HUES6 (cell line): Measurements from ENCODE around the gene ANKRD65.
"Not testable (repeated sequence)": the region's sequence is repeated elsewhere in the genome, so short reads cannot be mapped to it uniquely, and the experiment has no call there.

Experiments used
- H3K27ac ChIP-seq: 2 replicates; pipeline ENCODE4 v1.7.0; 2013; ENCODE audit warnings: low read depth, mild to moderate bottlenecking, low read length, inconsistent platforms
- H3K27me3 ChIP-seq: 2 replicates; pipeline ENCODE4 v1.6.1; 2013; ENCODE audit warnings: low read length; ENCODE audit not compliant: control insufficient read depth, insufficient read depth
- H3K36me3 ChIP-seq: 2 replicates; pipeline ENCODE4 v1.6.1; 2013; ENCODE audit warnings: low read length; ENCODE audit not compliant: control insufficient read depth, insufficient read depth
- H3K4me1 ChIP-seq: 2 replicates; pipeline ENCODE4 v1.6.1; 2013; ENCODE audit warnings: low read length; ENCODE audit not compliant: control insufficient read depth, insufficient read depth
- H3K4me3 ChIP-seq: 2 replicates; pipeline ENCODE4 v1.5.1; 2013; ENCODE audit warnings: low read depth, low read length
- H3K9ac ChIP-seq: one replicate; pipeline ENCODE4 v1.6.1; 2013; ENCODE audit warnings: mild to moderate bottlenecking, low read length
- H3K9me3 ChIP-seq: 2 replicates; pipeline ENCODE4 v1.6.1; 2013; ENCODE audit warnings: low read depth, low read length; ENCODE audit not compliant: control insufficient read depth, insufficient read depth

Gene ANKRD65

DNA sequence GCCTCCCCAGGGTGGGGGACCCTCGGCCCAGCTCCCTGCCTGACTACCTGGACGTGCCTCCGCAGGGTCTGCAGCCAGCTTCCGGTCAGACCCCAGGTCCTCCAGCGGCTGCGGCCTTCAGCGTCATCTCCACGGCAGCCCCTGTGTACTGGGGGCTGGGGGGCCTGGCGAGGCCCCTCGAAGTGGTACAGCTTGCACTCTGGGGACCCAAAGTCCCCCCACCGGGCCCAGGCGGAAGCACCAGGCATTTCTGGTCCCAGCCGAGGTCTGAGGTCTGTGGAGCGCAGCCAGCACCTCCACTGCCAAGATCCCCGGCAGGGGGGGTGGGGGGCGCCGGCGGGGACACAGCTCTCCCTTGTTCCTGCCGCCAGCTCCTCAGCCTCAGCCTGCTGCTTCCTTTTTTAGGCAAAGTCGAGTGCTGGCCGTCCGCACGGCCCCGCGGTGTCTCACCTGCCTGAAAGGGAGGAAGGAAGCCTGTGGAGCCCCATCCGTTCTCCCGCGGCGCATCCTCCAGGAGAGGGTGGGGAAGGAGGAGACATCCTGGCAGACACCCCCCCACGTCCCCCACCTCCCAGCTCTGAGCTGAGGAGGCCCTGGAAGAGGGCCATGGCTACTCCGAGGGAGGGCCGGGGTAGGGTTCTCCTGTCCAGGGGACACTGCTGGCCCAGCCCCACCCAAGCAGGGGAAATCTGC is 13.2 kb upstream of the ANKRD65 start:
- peak overlapping the region; percentile 84; the same call in 1 of the 2 replicates for H3K27ac ChIP-seq
- H3K4me1 ChIP-seq: peaks cover 61% of the 10 kb centered on the region
- peak overlapping the region; percentile 62 for H3K4me3 ChIP-seq

DNA sequence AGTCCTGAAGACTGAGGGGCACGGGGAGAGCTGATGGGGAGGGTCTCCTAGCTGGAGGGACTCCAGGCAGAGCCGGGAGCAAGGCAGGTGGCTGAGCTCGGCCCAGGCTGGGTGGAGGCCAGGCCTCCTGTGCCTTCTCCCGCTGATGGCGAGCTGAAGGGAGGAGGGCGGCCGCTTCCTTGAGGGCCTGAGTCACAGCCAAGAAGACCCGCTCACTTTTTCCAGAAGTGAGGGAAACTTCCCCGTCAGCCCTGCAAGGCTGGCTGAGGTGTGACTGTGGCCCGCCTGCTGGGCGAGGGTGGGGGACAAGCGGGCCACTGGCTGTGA is 12.7 kb upstream of the ANKRD65 start:
- peak overlapping the region; percentile 84; the same call in 1 of the 2 replicates for H3K27ac ChIP-seq
- H3K27me3 ChIP-seq: peaks cover 7% of the 10 kb centered on the region; the same call in 1 of the 2 replicates
- no peaks in the 10 kb centered on the region for H3K9me3 ChIP-seq
- peak overlapping the region; percentile 62; the same call in 1 of the 2 replicates for H3K4me3 ChIP-seq
- H3K9ac ChIP-seq: peak overlapping the region; percentile 87
- no peaks in the 10 kb centered on the region for H3K36me3 ChIP-seq
- H3K4me1 ChIP-seq: peaks cover 61% of the 10 kb centered on the region

More for the DNA sequence above, 13.2 kb upstream of the ANKRD65 start:
- H3K27me3 ChIP-seq: peaks cover 7% of the 10 kb centered on the region; the same call in 1 of the 2 replicates
- peak overlapping the region; percentile 87 for H3K9ac ChIP-seq
- H3K9me3 ChIP-seq: no peaks in the 10 kb centered on the region
- no peaks in the 10 kb centered on the region; the same call in 1 of the 2 replicates for H3K36me3 ChIP-seq

DNA sequence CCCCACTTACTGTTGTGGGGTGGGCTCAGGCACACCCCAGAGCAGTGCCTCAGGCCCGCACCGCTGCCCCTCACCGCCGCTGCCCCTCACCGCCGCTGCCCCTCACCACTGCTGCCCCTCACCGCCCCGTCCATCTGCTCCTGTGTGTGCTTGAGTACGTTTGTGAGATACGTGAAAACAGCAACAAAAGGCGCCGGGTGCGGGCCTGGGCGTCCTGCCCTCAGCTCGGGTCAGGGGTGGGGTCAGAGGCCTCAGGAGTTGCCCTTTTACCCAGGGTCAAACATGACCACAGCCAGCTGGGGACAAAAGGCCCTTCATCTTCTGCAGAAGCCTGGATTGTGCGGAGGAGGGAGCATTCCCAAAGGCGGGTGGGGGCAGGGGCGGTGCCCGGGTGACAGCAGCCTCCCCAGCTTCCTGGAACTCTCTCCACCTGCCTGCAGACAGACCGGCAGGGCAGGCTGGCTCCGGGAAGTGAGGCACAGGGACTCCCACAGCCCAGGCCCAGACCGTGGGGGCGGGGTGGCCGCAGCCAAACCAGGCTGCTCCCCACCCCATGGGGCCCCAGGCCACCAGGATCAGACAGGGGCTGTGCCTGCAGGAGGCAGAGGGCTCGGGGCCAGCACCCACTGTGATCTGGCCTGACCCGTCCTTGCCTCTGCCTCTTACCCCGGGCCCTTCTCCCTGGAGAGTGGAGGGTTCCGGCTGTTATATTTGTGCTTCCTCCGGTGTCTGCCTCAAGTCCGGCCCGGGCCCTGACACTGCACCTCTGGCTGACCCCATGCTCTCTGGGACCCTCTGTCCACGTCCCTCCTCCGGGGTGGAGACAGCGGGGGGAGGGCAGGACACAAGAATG is 12.1 kb upstream of the ANKRD65 start:
- peaks cover 61% of the 10 kb centered on the region for H3K4me1 ChIP-seq
- peak overlapping the region; percentile 84; the same call in 1 of the 2 replicates for H3K27ac ChIP-seq
- H3K9me3 ChIP-seq: no peaks in the 10 kb centered on the region
- H3K36me3 ChIP-seq: no peaks in the 10 kb centered on the region
- H3K27me3 ChIP-seq: peaks cover 7% of the 10 kb centered on the region; the same call in 1 of the 2 replicates
- H3K9ac ChIP-seq: peak overlapping the region; percentile 87
- peak overlapping the region; percentile 62; the same call in 1 of the 2 replicates for H3K4me3 ChIP-seq

DNA sequence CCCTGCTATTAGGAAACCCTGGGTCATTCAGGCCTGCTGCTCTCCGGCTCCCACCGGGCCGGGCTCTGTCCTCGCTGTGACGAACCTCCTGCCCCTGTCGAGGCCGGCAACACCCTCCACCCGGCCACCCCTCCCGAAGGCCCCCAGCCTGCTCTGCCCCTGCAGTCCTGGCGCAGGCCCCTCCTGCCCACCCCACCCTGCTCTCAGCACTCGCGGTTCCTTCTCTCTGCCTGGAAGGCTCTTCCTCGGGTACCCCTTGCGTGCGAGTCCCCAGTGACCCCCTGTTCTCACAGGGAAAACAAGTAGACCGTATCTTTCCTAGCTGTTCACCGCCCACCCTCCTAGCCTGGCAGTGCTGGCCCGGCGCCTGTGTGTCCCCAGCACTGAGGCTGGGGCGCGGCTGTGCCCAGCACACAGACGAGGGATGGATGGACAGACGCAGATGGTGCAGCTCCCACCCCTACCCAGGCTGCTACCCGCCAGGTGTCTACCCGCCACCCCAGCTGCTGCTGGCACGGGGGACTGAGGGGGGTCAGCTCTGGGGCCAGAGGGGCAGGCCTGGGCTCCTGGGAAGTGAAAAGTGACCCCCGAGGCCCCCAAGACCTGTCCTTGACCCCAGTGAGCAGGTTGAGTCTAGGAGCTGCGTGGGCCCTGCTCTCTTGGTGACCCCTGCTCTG is 11.3 kb upstream of the ANKRD65 start:
- H3K9me3 ChIP-seq: no peaks in the 10 kb centered on the region
- peak overlapping the region; percentile 87 for H3K9ac ChIP-seq
- peaks cover 53% of the 10 kb centered on the region for H3K4me1 ChIP-seq
- no peak overlapping the region for H3K4me3 ChIP-seq
- H3K27ac ChIP-seq: peak overlapping the region; percentile 84; the same call in 1 of the 2 replicates
- peaks cover 7% of the 10 kb centered on the region; the same call in 1 of the 2 replicates for H3K27me3 ChIP-seq
- no peaks in the 10 kb centered on the region for H3K36me3 ChIP-seq

DNA sequence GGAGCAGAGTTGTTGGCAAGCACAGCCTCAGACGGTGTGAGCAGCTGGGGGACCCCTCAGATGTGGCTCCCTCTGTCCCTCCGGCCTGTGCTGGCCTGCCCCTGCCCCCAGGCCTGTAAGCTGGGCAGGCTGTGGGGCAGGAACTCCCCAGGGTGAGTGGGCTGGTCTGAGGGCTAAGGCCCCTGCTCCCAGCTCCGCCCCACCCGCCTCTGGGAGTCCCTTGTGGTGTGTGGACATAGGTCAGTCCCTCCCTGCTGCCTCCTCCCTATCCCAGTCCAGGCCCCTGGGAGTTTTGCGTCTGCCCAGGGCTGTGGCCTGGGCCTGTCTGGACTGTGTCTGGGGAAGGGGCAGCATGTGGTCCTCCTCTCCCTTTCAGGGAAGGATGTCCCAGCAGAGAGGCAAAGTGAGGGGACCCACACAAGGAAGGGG is 10.8 kb upstream of the ANKRD65 start:
- Histone ChIP-seq H3K27me3 (peaks cover 7% of the 10 kb centered on the region; the same call in 1 of the 2 replicates), H3K9ac (peak overlapping the region; percentile 24)

DNA sequence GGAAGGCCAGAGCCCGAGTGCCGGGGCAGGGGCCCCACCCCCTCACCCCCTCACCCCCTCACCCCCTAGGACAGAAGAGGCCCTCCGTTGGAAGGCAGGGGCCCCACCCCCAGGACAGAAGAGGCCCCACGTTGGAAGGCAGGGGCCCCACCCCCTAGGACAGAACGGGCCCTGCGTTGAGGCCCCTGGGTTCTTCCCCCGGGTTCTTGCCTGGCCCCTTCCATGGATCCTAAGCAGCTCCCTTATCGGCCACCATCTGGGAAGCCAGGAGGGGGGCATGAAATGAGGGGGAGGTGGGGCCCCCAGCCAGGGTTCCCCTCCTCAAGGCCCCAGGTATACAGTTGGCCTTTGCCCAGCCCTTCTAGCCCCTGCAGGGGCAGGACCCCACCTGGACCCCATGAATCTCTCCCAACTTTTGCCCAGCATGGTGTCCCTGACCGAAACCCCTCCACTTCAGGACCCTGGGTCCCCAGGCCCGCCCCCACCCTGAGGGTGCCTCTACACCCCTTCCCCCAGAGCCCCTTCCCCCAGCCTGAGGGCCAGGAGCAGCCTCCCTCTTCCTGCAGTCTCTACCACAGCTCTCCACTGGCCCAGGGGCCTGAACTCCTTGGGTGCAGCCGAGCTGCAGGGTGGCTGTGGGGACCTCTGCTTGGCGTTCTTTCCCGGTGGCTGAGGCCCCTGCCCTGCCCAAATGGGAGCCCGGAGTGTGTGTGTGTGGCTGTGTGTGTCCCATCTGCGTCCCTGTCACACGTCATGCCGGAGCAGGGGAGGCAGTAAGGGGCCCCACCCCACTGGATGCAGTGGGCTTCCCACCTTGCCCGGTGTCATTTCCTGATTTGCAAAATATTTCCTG is 10.1 kb upstream of the ANKRD65 start:
- Histone ChIP-seq H3K27ac (peak overlapping the region; percentile 50; the same call in 1 of the 2 replicates), H3K4me1 (peaks cover 53% of the 10 kb centered on the region), H3K36me3 (no peaks in the 10 kb centered on the region), H3K9ac (peak overlapping the region; percentile 24), H3K4me3 (no peak overlapping the region), H3K9me3 (no peaks in the 10 kb centered on the region), H3K27me3 (peaks cover 3% of the 10 kb centered on the region; the same call in 1 of the 2 replicates)

More for the DNA sequence above, 10.8 kb upstream of the ANKRD65 start:
- Histone ChIP-seq H3K4me3 (no peak overlapping the region), H3K27ac (peak overlapping the region; percentile 50; the same call in 1 of the 2 replicates), H3K36me3 (no peaks in the 10 kb centered on the region), H3K9me3 (no peaks in the 10 kb centered on the region), H3K4me1 (peaks cover 53% of the 10 kb centered on the region)

DNA sequence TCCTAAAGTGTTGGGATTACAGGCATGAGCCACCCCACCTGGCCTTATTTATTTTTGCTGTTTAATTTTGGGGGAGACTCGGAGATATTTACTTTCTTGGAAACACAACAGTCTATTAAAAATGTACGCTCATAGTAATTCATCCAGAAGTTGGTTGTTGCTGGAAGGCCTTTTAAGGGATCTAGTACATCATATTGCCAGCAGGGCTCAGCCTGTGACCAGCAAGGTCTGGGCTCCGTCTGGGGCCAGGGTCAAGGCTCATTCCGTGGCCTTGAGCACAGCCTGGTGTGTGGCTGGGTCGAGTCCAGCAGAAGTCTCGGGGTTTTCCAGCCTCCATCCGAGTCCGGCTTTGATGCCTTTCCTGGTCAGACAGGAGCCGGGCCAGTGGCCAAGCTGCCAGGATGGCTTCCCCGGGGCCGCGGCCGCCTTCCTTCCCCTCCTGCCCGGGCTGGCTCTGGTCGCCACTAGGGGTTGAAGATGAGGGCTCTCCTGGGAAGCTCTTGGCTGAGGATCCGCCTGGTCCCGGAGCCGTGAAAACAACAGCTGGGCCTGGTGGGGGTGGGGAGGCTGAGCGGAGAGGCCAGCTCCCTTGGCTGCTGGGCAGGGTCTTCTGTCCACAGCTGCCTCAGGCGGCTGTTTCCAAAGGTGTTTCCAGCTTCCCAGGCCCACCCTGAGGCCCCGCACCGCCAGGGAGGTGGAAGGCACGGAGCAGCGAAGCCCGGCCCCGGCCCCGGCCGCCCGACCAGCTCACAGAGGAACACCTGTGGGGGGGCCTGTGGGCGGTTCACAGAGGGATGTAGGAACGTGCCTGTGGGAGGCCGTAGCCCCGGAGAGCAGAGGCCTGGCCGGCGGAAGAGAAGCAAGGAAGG is 9.3 kb upstream of the ANKRD65 start:
- peaks cover 60% of the 10 kb centered on the region for H3K4me1 ChIP-seq
- no peaks in the 10 kb centered on the region for H3K27me3 ChIP-seq
- H3K36me3 ChIP-seq: no peaks in the 10 kb centered on the region
- H3K4me3 ChIP-seq: peak overlapping the region; percentile 6; the same call in 1 of the 2 replicates
- H3K9ac ChIP-seq: peak overlapping the region; percentile 48
- H3K27ac ChIP-seq: peak overlapping the region; percentile 78; the same call in 1 of the 2 replicates
- H3K9me3 ChIP-seq: no peaks in the 10 kb centered on the region

DNA sequence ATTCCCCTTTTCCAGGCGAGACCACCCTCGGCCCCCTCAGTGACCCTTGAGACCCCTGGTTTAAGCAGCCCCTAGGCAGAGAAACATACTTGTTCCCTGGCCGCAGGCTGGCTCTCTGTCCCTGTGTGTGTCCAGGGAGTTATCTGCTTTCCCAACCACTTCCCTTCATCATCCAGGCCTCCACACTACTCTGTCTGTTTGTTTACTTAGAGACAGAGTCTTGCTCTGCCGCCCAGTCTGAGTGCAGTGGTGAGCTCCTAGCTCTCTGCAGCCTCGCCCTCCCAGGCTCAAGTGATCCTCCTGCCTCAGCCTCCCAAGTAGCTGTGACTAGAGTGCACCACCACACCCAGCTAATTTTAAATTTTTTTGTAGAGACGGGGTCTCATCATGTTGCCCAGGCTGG is 8.6 kb upstream of the ANKRD65 start:
- Histone ChIP-seq H3K9me3 (no peaks in the 10 kb centered on the region), H3K4me3 (no peak overlapping the region), H3K36me3 (no peaks in the 10 kb centered on the region), H3K4me1 (peaks cover 55% of the 10 kb centered on the region), H3K27me3 (no peaks in the 10 kb centered on the region), H3K9ac (no peak overlapping the region), H3K27ac (no peak overlapping the region; the same call in 1 of the 2 replicates)

DNA sequence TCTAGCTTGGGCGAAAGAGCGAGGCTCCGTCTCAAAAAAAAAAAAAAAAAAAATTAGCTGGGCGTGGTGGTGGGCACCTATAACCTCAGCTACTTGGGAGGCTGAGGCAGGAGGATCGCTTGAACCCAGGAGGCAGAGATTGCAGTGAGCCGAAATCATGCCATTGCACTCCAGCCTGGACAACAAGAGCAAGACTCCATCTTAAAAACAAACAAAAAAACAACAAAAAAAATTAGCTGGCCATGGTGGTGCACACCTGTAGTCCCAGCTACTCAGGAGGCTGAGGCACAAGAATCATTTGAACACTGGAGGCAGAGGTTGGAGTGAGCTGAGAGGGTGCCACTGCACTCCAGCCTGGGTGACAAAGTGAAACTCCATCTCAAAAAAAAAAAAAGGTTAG is 7.9 kb upstream of the ANKRD65 start:
- peaks cover 50% of the 10 kb centered on the region for H3K4me1 ChIP-seq
- H3K9me3 ChIP-seq, H3K27ac ChIP-seq, H3K36me3 ChIP-seq, H3K9ac ChIP-seq, H3K27me3 ChIP-seq, H3K4me3 ChIP-seq: not testable (repeated sequence)
